ENCODE measurements around the gene HOXC5.

GRCh38 chr12:54005853-54006558 lies 26.8 kb upstream of the HOXC5 start:
- TF ChIP-seq ZNF274 (IDR thresholded peaks at IDR 0.05; ENCODE audit: low read depth, low read length) = no peak
- TF ChIP-seq YY1 (IDR thresholded peaks at IDR 0.05; ENCODE audit: insufficient read depth, insufficient read length) = no peak
